Loucy (cell line): ENCODE results near the gene OR2F1.
"Not testable (repeated sequence)": the region's sequence is repeated elsewhere in the genome, so short reads cannot be mapped to it uniquely, and the experiment has no call there.

Experiments used
- H2AFZ ChIP-seq: fragments of 200-600 bp; sonication (generic); 2 replicates; pipeline ENCODE4 v1.6.0; 2016; ENCODE audit warnings: antibody characterized with exemption, mild to moderate bottlenecking, low read length, moderate library complexity
- H3F3A ChIP-seq: fragments of 200-600 bp; 2 replicates; pipeline ENCODE4 v1.6.0; 2016; ENCODE audit warnings: antibody characterized with exemption, low read depth, mild to moderate bottlenecking
- H3K27me3 ChIP-seq: fragments of 200-600 bp; sonication (generic); 2 replicates; pipeline ENCODE4 v1.6.1; 2014; ENCODE audit warnings: low read length, mild to moderate bottlenecking; ENCODE audit not compliant: insufficient read depth, poor library complexity, severe bottlenecking
- H3K36me3 ChIP-seq: fragments of 200-600 bp; sonication (generic); 2 replicates; pipeline ENCODE4 v1.6.1; 2016; ENCODE audit warnings: low read length; ENCODE audit not compliant: insufficient read depth
- H3K4me1 ChIP-seq: fragments of 200-600 bp; sonication (generic); 2 replicates; pipeline ENCODE4 v1.5.1; 2014; ENCODE audit warnings: low read length, mild to moderate bottlenecking; ENCODE audit not compliant: insufficient read depth, poor library complexity, severe bottlenecking
- H3K4me2 ChIP-seq: fragments of 200-600 bp; sonication (generic); 2 replicates; pipeline ENCODE4 v1.6.0; 2014; ENCODE audit warnings: antibody characterized with exemption, low read length, low read depth, mild to moderate bottlenecking; ENCODE audit not compliant: poor library complexity, severe bottlenecking
- H3K4me3 ChIP-seq: fragments of 200-600 bp; sonication (generic); 2 replicates; pipeline ENCODE4 v1.5.1; 2014; ENCODE audit warnings: low read length, mild to moderate bottlenecking, mixed read lengths; ENCODE audit not compliant: poor library complexity, severe bottlenecking
- H3K79me2 ChIP-seq: fragments of 200-600 bp; sonication (generic); 2 replicates; pipeline ENCODE4 v1.6.1; 2014; ENCODE audit warnings: low read length; ENCODE audit not compliant: insufficient read depth
- H3K9ac ChIP-seq: fragments of 200-600 bp; sonication (generic); 2 replicates; pipeline ENCODE4 v1.6.0; 2014; ENCODE audit warnings: mild to moderate bottlenecking, low read depth, low read length, moderate library complexity; ENCODE audit not compliant: poor library complexity, severe bottlenecking
- H3K9me2 ChIP-seq: fragments of 200-600 bp; sonication (generic); replicated peaks from 2 replicates; pipeline ENCODE4 v1.6.1; 2016; ENCODE audit warnings: low read depth, low read length, mixed read lengths
- H3K9me3 ChIP-seq: fragments of 200-600 bp; sonication (generic); 2 replicates; pipeline ENCODE4 v1.6.1; 2014; ENCODE audit warnings: mild to moderate bottlenecking, antibody characterized with exemption, low read length, low read depth; ENCODE audit not compliant: insufficient read depth
- H4K20me1 ChIP-seq: fragments of 200-600 bp; sonication (generic); 2 replicates; pipeline ENCODE4 v1.6.0; 2014; ENCODE audit warnings: antibody characterized with exemption, low read length, mild to moderate bottlenecking; ENCODE audit not compliant: insufficient read depth, poor library complexity, severe bottlenecking
- CTCF ChIP-seq: fragments of 200-600 bp; sonication (generic); conservative IDR thresholded peaks from 2 replicates; pipeline ENCODE4 v1.5.1; 2014; ENCODE audit warnings: mild to moderate bottlenecking, antibody characterized with exemption, low read length
- EZH2phosphoT487 ChIP-seq: fragments of 200-600 bp; IDR thresholded peaks from 2 replicates; pipeline ENCODE4 v1.6.1; 2018; ENCODE audit warnings: antibody characterized with exemption, mild to moderate bottlenecking, moderate library complexity, borderline replicate concordance

OR2F1 gene

GRCh38 chr7:144006692-144007042 is 52.0 kb downstream of the OR2F1 start:
- H3K9me2 ChIP-seq, result no peaks in the 10 kb centered on the region
- H3K9ac ChIP-seq, result no peak overlapping the region
- H3K9me3 ChIP-seq, result peaks cover 5% of the 10 kb centered on the region; the same call in 1 of the 2 replicates
- no peaks in the 10 kb centered on the region for H3K36me3 ChIP-seq
- H2AFZ ChIP-seq, result no peak overlapping the region
- H3K4me1 ChIP-seq, result no peaks in the 10 kb centered on the region
- TF ChIP-seq EZH2phosphoT487, result no peak
- TF ChIP-seq CTCF, result no peak
- H3K79me2 ChIP-seq, result no peaks in the 10 kb centered on the region
- H3K27me3 ChIP-seq, result no peaks in the 10 kb centered on the region
- H4K20me1 ChIP-seq, result no peaks in the 10 kb centered on the region
- no peak overlapping the region for H3K4me2 ChIP-seq
- no peak overlapping the region for H3K4me3 ChIP-seq
- no peaks in the 10 kb centered on the region for H3F3A ChIP-seq

- H3K79me2 ChIP-seq, result no peaks in the 10 kb centered on the region
- H3K9ac ChIP-seq, result no peak overlapping the region
- no peaks in the 10 kb centered on the region for H3K9me2 ChIP-seq
- H3K4me2 ChIP-seq, result no peak overlapping the region
- H3K9me3 ChIP-seq, result peaks cover 5% of the 10 kb centered on the region; the same call in 1 of the 2 replicates
- H3K27me3 ChIP-seq, result no peaks in the 10 kb centered on the region
- H3K36me3 ChIP-seq, result no peaks in the 10 kb centered on the region
- H3K4me3 ChIP-seq, result no peak overlapping the region
- no peak overlapping the region for H2AFZ ChIP-seq
- no peaks in the 10 kb centered on the region for H3F3A ChIP-seq
- no peak for TF ChIP-seq EZH2phosphoT487
- TF ChIP-seq CTCF, result no peak
- H3K4me1 ChIP-seq, result no peaks in the 10 kb centered on the region
- no peaks in the 10 kb centered on the region for H4K20me1 ChIP-seq
Observed at GRCh38 chr7:144009361-144009760, 54.7 kb downstream of the OR2F1 start.

- H3K27me3 ChIP-seq, H4K20me1 ChIP-seq, H3F3A ChIP-seq: not testable (repeated sequence)
Observed at GRCh38 chr7:144010061-144010460, 55.4 kb downstream of the OR2F1 start.

DNA sequence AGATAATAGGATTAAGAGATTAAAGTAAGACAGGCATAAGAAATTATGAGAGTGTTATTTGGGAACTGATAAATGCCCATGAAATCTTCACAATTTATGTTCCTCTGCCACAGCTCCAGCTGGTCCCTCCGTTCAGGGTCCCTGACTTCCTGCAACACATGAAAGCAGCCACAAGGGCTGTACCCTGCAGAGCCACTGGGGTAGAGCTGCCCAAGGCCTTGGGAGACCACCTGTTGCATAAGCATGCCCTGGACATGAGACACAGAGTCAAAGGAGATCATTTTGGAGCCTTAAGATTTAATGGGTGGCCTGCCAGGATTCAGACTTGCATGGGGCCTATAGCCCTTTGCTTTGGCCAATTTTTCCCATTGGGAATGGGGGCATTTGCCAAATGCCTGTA is 56.2 kb downstream of the OR2F1 start:
- not testable (repeated sequence) for H3K36me3 ChIP-seq, H3K9me3 ChIP-seq, H4K20me1 ChIP-seq, H3K4me3 ChIP-seq, H3F3A ChIP-seq, H3K4me2 ChIP-seq, H3K9ac ChIP-seq, H3K27me3 ChIP-seq, H3K79me2 ChIP-seq, H3K4me1 ChIP-seq, H3K9me2 ChIP-seq, H2AFZ ChIP-seq

More at GRCh38 chr7:144010061-144010460, 55.4 kb downstream of the OR2F1 start:
- not testable (repeated sequence) for H3K36me3 ChIP-seq, H3K4me3 ChIP-seq, H2AFZ ChIP-seq, H3K79me2 ChIP-seq, H3K4me2 ChIP-seq, H3K4me1 ChIP-seq, H3K9me3 ChIP-seq, H3K9me2 ChIP-seq, H3K9ac ChIP-seq
